Activated T-helper 1 cell treated with Interleukin-2 at 50 U/mL for 16 hours (primary cell): ENCODE results near the gene RPS6KC1.
"Not testable (repeated sequence)": the region's sequence is repeated elsewhere in the genome, so short reads cannot be mapped to it uniquely, and the experiment has no call there.

ENCODE experiments used
- DNase-seq: peaks from one replicate; pipeline ENCODE4 v3.0.0-alpha.2; 2020; ENCODE audit warnings: low read depth

The RPS6KC1 gene

GRCh38 chr1:213154056-213154685 is 103.1 kb downstream of the RPS6KC1 start:
- DNase-seq, result no peak

- no peak for DNase-seq
Measured at GRCh38 chr1:213159376-213159775, 108.3 kb downstream of the RPS6KC1 start.

- not testable (repeated sequence) for DNase-seq
Measured at GRCh38 chr1:213160442-213160841, 109.4 kb downstream of the RPS6KC1 start.

GRCh38 chr1:213162338-213162737 is 111.3 kb downstream of the RPS6KC1 start:
- no peak for DNase-seq

GRCh38 chr1:213162862-213163261 is 111.8 kb downstream of the RPS6KC1 start:
- no peak for DNase-seq

- no peak for DNase-seq
Measured at GRCh38 chr1:213163278-213163711, 112.3 kb downstream of the RPS6KC1 start.

- DNase-seq, result no peak
Measured at GRCh38 chr1:213164561-213164960, 113.5 kb downstream of the RPS6KC1 start.

- no peak for DNase-seq
Measured at GRCh38 chr1:213166852-213167251, 115.8 kb downstream of the RPS6KC1 start.

- no peak for DNase-seq
Measured at GRCh38 chr1:213171711-213172110, 120.7 kb downstream of the RPS6KC1 start.

- DNase-seq, result no peak
Measured at GRCh38 chr1:213176341-213176740, 125.3 kb downstream of the RPS6KC1 start.

- no peak for DNase-seq
Measured at GRCh38 chr1:213179784-213180183, 128.7 kb downstream of the RPS6KC1 start.

- DNase-seq, result no peak
Measured at GRCh38 chr1:213180833-213181232, 129.8 kb downstream of the RPS6KC1 start.

GRCh38 chr1:213183036-213183672 is 132.1 kb downstream of the RPS6KC1 start:
- DNase-seq, result no peak

GRCh38 chr1:213186168-213186567 is 135.1 kb downstream of the RPS6KC1 start:
- DNase-seq, result no peak

- DNase-seq, result no peak
Measured at GRCh38 chr1:213192026-213192425, 141.0 kb downstream of the RPS6KC1 start.

GRCh38 chr1:213194383-213194782 is 143.3 kb downstream of the RPS6KC1 start:
- DNase-seq, result no peak

GRCh38 chr1:213194855-213195254 is 143.8 kb downstream of the RPS6KC1 start:
- DNase-seq, result no peak

GRCh38 chr1:213196328-213197054 is 145.4 kb downstream of the RPS6KC1 start:
- DNase-seq, result not testable (repeated sequence)

- no peak for DNase-seq
Measured at GRCh38 chr1:213200630-213201029, 149.6 kb downstream of the RPS6KC1 start.

- DNase-seq, result no peak
Measured at GRCh38 chr1:213201380-213202155, 150.5 kb downstream of the RPS6KC1 start.

- no peak for DNase-seq
Measured at GRCh38 chr1:213211201-213211600, 160.2 kb downstream of the RPS6KC1 start.

- not testable (repeated sequence) for DNase-seq
Measured at GRCh38 chr1:213219076-213219475, 168.0 kb downstream of the RPS6KC1 start.
